ENCODE measurements around the gene CLIC2. TPM values are rescaled to one million over a fixed set of nuclear protein-coding genes. Genes with fewer than 3 reads are reported as not detected.
"Not testable (repeated sequence)": the region's sequence is repeated elsewhere in the genome, so short reads cannot be mapped to it uniquely, and the experiment has no call there.

The CLIC2 gene
- polyA plus RNA-seq, 1 donor (not counting 4 experiments of a cell fraction or from before 2014, with no cell fraction given): 0.49 TPM

- FAIRE-seq: no peak
- dilution Hi-C loops (cut with MboI; ENCODE audit: extremely low pct_ligation_motif_present, low sequenced_read_pairs): no loop called here
Observed at GRCh38 chrX:155270969-155271368, 63.4 kb downstream of the CLIC2 start.

GRCh38 chrX:155267995-155268394 is 66.4 kb downstream of the CLIC2 start:
- H3K36me3 ChIP-seq (ENCODE audit: control insufficient read depth in 2 of 2, extremely low read depth in 1 of 2, insufficient read depth in 2 of 2, low read length in 2 of 2); H3K4me1 ChIP-seq (ENCODE audit: control insufficient read depth, extremely low read depth, insufficient read depth, low read length); dilution Hi-C loops (cut with MboI; ENCODE audit: extremely low pct_ligation_motif_present, low sequenced_read_pairs); H3K9me1 ChIP-seq (ENCODE audit: control insufficient read depth, extremely low read depth, insufficient read depth, low read length); FAIRE-seq; H3K27me3 ChIP-seq (ENCODE audit: control insufficient read depth, extremely low read depth, insufficient read depth, low read length); H3K9me3 ChIP-seq (ENCODE audit: control insufficient read depth, low read depth, low read length); H3K4me2 ChIP-seq (ENCODE audit: control insufficient read depth, extremely low read depth, insufficient read depth, low read depth, low read length); DNase-seq (ENCODE audit: low read depth, low spot score); H3K79me2 ChIP-seq (ENCODE audit: control insufficient read depth, insufficient read depth, low read length); H4K20me1 ChIP-seq (ENCODE audit: control insufficient read depth, extremely low read depth, insufficient read depth, low read length); H3K27ac ChIP-seq (ENCODE audit: control insufficient read depth, insufficient read depth, low read length); H2AFZ ChIP-seq (ENCODE audit: control insufficient read depth, low read length); H3K4me3 ChIP-seq (ENCODE audit: control insufficient read depth in 2 of 3, extremely low read depth in 1 of 3, insufficient read depth in 2 of 3, low read depth in 1 of 3, low read length in 3 of 3); H3K9ac ChIP-seq (ENCODE audit: control insufficient read depth, extremely low read depth, insufficient read depth, low read length): not testable (repeated sequence)

More at GRCh38 chrX:155270969-155271368, 63.4 kb downstream of the CLIC2 start:
- no peak overlapping the region for H2AFZ ChIP-seq (ENCODE audit: control insufficient read depth, low read length)
- no peak overlapping the region for H3K9ac ChIP-seq (ENCODE audit: control insufficient read depth, extremely low read depth, insufficient read depth, low read length)
- H3K27me3 ChIP-seq (ENCODE audit: control insufficient read depth, extremely low read depth, insufficient read depth, low read length): no peaks in the 10 kb centered on the region
- no peaks in the 10 kb centered on the region for H3K9me1 ChIP-seq (ENCODE audit: control insufficient read depth, extremely low read depth, insufficient read depth, low read length)
- H3K4me1 ChIP-seq (ENCODE audit: control insufficient read depth, extremely low read depth, insufficient read depth, low read length): no peaks in the 10 kb centered on the region
- no peak overlapping the region for H3K4me2 ChIP-seq (ENCODE audit: control insufficient read depth, extremely low read depth, insufficient read depth, low read depth, low read length)
- H3K4me3 ChIP-seq (ENCODE audit: control insufficient read depth in 2 of 3, extremely low read depth in 1 of 3, insufficient read depth in 2 of 3, low read depth in 1 of 3, low read length in 3 of 3): no peak overlapping the region
- H3K79me2 ChIP-seq (ENCODE audit: control insufficient read depth, insufficient read depth, low read length): no peaks in the 10 kb centered on the region
- TF ChIP-seq CTCF (optimal IDR thresholded peaks at IDR 0.05 in 1 of 3, IDR thresholded peaks at IDR 0.05 in 1 of 3, conservative IDR thresholded peaks at IDR 0.05 in 1 of 3; ENCODE audit: extremely low read depth in 1 of 3, insufficient read depth in 2 of 3, low read length in 3 of 3) (no peak), EZH2 (IDR thresholded peaks at IDR 0.05; ENCODE audit: low read length) (no peak)
- no peaks in the 10 kb centered on the region for H3K36me3 ChIP-seq (ENCODE audit: control insufficient read depth in 2 of 2, extremely low read depth in 1 of 2, insufficient read depth in 2 of 2, low read length in 2 of 2)
- no peak overlapping the region for H3K27ac ChIP-seq (ENCODE audit: control insufficient read depth, insufficient read depth, low read length)
- DNase-seq (ENCODE audit: low read depth, low spot score): no peak
- H3K9me3 ChIP-seq (ENCODE audit: control insufficient read depth, low read depth, low read length): no peaks in the 10 kb centered on the region
- H4K20me1 ChIP-seq (ENCODE audit: control insufficient read depth, extremely low read depth, insufficient read depth, low read length): no peaks in the 10 kb centered on the region

GRCh38 chrX:155266439-155266838 is 68.0 kb downstream of the CLIC2 start:
- Histone ChIP-seq H3K79me2 (ENCODE audit: control insufficient read depth, insufficient read depth, low read length) (no peaks in the 10 kb centered on the region), H3K4me2 (ENCODE audit: control insufficient read depth, extremely low read depth, insufficient read depth, low read depth, low read length) (no peak overlapping the region), H3K9me1 (ENCODE audit: control insufficient read depth, extremely low read depth, insufficient read depth, low read length) (no peaks in the 10 kb centered on the region), H3K4me3 (ENCODE audit: control insufficient read depth in 2 of 3, extremely low read depth in 1 of 3, insufficient read depth in 2 of 3, low read depth in 1 of 3, low read length in 3 of 3) (no peak overlapping the region), H2AFZ (ENCODE audit: control insufficient read depth, low read length) (no peak overlapping the region), H3K27me3 (ENCODE audit: control insufficient read depth, extremely low read depth, insufficient read depth, low read length) (no peaks in the 10 kb centered on the region), H3K9ac (ENCODE audit: control insufficient read depth, extremely low read depth, insufficient read depth, low read length) (no peak overlapping the region), H4K20me1 (ENCODE audit: control insufficient read depth, extremely low read depth, insufficient read depth, low read length) (no peaks in the 10 kb centered on the region), H3K9me3 (ENCODE audit: control insufficient read depth, low read depth, low read length) (no peaks in the 10 kb centered on the region), H3K4me1 (ENCODE audit: control insufficient read depth, extremely low read depth, insufficient read depth, low read length) (no peaks in the 10 kb centered on the region), H3K27ac (ENCODE audit: control insufficient read depth, insufficient read depth, low read length) (no peak overlapping the region), H3K36me3 (ENCODE audit: control insufficient read depth in 2 of 2, extremely low read depth in 1 of 2, insufficient read depth in 2 of 2, low read length in 2 of 2) (no peaks in the 10 kb centered on the region)
- no peak for DNase-seq (ENCODE audit: low read depth, low spot score)
- TF ChIP-seq EZH2 (IDR thresholded peaks at IDR 0.05; ENCODE audit: low read length) (no peak), CTCF (optimal IDR thresholded peaks at IDR 0.05 in 1 of 3, IDR thresholded peaks at IDR 0.05 in 1 of 3, conservative IDR thresholded peaks at IDR 0.05 in 1 of 3; ENCODE audit: extremely low read depth in 1 of 3, insufficient read depth in 2 of 3, low read length in 3 of 3) (no peak)
- dilution Hi-C loops (cut with MboI; ENCODE audit: extremely low pct_ligation_motif_present, low sequenced_read_pairs): no loop called here
- no peak for FAIRE-seq

Measured in keratinocyte (primary cell).